ENCODE measurements around the gene C12orf75.
A peak's percentile ranks its signal among the peaks of the same experiment; 100 is the strongest.

C12orf75 gene

DNA sequence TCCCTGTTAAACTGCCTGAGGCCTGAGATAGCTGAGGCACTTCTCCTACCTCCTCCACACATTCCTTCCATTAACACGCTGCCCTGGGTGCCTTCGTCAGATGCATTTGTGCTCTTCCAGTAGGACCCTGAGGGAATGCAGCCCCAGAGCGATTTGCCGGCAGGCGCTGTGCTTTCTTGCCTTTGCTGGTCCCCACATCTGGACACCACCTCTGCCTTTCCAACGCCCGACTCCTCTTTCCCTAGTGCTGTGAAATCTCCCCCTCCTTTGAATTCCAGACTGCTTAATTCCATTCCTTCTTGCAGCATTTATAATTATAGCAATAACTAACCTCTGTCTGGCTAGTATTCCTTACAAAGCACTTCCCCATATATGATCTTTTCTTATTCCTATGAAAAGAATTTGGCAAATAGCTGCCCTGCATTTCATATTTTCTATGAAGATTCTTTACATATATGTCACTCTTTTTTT is 88.4 kb downstream of the C12orf75 start:
- no peak overlapping the region for H3K27ac ChIP-seq
- TF ChIP-seq, protein P1, sequence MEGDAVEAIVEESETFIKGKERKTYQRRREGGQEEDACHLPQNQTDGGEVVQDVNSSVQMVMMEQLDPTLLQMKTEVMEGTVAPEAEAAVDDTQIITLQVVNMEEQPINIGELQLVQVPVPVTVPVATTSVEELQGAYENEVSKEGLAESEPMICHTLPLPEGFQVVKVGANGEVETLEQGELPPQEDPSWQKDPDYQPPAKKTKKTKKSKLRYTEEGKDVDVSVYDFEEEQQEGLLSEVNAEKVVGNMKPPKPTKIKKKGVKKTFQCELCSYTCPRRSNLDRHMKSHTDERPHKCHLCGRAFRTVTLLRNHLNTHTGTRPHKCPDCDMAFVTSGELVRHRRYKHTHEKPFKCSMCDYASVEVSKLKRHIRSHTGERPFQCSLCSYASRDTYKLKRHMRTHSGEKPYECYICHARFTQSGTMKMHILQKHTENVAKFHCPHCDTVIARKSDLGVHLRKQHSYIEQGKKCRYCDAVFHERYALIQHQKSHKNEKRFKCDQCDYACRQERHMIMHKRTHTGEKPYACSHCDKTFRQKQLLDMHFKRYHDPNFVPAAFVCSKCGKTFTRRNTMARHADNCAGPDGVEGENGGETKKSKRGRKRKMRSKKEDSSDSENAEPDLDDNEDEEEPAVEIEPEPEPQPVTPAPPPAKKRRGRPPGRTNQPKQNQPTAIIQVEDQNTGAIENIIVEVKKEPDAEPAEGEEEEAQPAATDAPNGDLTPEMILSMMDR (conservative IDR thresholded peaks at IDR 0.05) = no peak
- no peak for TF ChIP-seq ZFX (IDR thresholded peaks at IDR 0.05)

DNA sequence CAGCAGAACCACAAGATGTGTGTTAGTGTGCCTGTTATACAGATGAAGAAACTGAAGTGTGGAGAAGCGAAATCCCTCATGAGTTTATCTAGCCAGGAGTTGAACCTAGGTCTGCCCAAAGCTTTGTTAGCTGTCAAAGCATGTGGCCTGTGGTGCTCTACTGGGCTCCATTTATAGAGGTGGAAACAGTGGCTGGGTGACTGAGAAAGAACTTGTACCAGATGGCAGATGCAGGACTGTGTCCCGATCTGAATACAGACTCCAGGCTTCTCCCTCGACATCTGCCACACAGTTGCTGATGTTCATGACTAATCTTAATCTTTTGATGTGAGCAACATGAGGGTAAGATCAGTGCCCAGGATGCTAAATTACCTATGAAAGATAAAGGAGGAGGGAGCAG is 89.1 kb downstream of the C12orf75 start:
- TF ChIP-seq ZFX (IDR thresholded peaks at IDR 0.05) = no peak
- TF ChIP-seq, protein P1 (conservative IDR thresholded peaks at IDR 0.05) = no peak

DNA sequence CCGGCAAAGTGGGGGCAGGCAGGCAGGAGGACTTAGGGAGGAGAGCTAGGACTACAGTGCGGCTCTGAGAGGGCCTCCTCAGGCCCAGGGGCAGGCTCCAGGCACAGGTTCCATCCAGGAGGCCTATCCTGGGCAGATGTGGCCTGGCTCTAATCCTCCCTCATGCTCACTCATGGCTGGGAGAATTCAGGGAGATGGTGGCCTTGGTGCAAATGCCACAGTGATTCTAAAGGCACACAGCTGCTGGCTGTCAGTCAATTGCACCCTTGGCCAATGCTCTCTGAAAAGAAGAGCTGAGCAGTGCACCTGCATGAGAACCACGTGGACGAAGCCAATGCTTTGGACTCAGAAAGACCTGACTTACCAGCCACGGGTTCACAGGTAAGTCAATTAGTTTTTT is 89.6 kb downstream of the C12orf75 start:
- TF ChIP-seq, protein P1 (conservative IDR thresholded peaks at IDR 0.05) = no peak
- no peak overlapping the region for H3K27ac ChIP-seq

More for the DNA sequence above, 89.1 kb downstream of the C12orf75 start:
- no peak overlapping the region for H3K27ac ChIP-seq

DNA sequence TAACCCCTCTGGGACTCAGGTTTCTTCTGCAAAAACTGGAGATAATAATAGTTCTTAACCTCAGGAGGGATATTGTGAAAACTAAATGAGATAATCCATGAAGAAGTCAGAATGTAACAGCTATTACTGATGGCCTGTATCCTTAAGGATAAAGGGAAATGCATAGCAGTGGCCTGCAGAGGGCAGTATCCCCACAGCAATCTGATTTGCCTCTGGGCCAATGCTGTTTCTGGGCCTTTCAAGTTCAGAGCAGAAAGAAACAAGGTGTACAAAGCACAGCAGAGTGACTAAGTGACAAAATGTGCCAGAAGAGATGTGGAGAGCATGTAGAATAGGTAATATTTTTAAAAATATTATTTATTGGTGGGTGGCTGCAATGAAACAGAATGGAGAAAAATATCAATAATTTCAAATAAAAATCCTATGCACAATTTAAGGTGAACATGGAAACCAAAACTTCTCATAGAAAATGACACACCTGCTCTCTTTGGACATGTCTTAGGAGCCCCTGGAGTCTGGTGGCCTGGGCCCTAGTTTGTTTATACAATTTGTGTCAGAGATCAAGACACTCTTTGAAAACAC is 90.3 kb downstream of the C12orf75 start:
- H3K27ac ChIP-seq = no peak overlapping the region

More for the DNA sequence above, 90.3 kb downstream of the C12orf75 start:
- TF ChIP-seq, protein P1 (conservative IDR thresholded peaks at IDR 0.05) = peak; percentile 89
- no peak for TF ChIP-seq ZFX (IDR thresholded peaks at IDR 0.05)
